Hematopoietic multipotent progenitor cell treated with erythropoietin and hydrocortisone succinate and interleukin-3 and kit ligand, for 6 days (in vitro differentiated cells): ENCODE measurements around the gene PALLD.
"Not testable (repeated sequence)": the region's sequence is repeated elsewhere in the genome, so short reads cannot be mapped to it uniquely, and the experiment has no call there.

ENCODE experiments used
- DNase-seq: peaks from one replicate; pipeline ENCODE4 v3.0.0-alpha.2; 2015

Gene PALLD

DNA sequence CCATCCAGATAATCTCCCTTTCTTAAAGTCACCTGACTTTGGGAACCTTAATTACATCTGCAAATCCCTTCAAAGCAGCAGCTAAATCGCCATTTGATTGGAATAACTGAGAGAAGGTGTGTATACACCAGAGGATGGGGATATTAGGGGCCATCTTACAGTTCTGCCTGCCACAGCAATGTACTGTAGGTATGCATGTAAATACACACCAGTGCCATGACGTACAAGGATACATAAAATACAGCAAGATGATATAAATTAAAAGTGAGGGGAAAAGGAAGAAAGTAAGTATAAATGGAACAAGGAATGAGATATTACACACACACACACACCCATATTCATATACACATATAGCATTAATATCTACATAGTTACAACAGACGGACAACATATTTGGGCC, 432.0 kb downstream of the PALLD start:
- DNase-seq = no peak

- no peak for DNase-seq
Measured at GRCh38 chr4:168930413-168931196, 433.8 kb downstream of the PALLD start.

DNA sequence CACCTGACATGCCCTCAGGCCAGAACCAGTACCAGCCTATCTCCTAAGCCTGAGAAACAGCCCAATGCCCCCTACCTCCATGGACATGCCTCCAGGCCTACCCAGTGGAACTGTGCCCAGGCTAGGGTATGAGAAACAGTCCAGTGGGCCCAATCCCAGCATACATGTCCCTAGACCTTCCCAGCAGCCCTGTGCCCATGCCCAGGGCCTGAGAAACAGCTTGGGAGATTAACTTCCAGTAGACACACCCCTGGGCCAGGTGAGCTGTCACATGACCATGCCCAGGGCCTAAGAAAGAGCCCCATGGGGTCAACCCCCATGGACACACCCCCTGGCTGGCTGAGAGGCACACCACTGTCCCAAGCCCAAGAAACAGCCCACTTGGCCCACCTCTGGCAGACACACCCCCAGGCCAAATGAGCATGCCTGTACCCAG, 434.4 kb downstream of the PALLD start:
- DNase-seq = no peak

GRCh38 chr4:168932138-168932537, 435.3 kb downstream of the PALLD start:
- no peak for DNase-seq

DNA sequence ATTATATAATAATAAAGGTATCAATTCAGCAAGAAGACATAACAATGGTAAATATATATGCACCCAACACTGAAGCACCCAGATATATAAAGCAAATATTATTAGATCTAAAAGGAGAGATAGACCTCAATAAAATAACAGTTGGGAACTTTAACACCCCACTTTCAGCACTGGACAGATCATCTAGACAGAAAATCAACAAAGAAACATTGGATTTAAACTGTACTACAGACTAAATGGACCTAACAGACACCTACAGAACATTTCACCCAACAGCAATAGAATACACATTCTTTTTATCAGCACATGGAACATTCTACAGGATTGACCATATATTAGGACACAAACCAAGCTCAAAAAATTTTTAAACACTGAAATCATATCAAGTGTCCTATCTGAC, 436.6 kb downstream of the PALLD start:
- no peak for DNase-seq

DNA sequence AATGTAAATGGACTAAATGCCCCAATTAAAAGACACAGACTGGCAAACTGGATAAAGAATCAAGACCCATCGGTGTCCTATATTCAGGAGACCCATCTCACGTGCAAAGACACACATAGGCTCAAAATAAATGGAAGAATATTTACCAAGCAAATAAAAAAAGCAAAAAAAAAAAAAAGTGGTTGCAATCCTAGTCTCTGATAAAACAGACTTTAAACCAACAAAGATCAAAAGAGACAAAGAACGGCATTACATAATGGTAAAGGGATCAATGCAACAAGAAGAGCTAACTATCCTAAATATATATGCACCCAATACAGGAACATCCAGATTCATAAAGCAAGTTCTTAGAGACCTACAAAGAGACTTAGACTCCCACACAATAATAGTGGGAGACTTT, 440.6 kb downstream of the PALLD start:
- DNase-seq = not testable (repeated sequence)

- DNase-seq = peak; percentile 32
Measured at GRCh38 chr4:168942985-168943384, 446.1 kb downstream of the PALLD start.

- DNase-seq = no peak
Measured at GRCh38 chr4:168945291-168945690, 448.4 kb downstream of the PALLD start.

GRCh38 chr4:168952821-168953246, 456.0 kb downstream of the PALLD start:
- DNase-seq = not testable (repeated sequence)

DNA sequence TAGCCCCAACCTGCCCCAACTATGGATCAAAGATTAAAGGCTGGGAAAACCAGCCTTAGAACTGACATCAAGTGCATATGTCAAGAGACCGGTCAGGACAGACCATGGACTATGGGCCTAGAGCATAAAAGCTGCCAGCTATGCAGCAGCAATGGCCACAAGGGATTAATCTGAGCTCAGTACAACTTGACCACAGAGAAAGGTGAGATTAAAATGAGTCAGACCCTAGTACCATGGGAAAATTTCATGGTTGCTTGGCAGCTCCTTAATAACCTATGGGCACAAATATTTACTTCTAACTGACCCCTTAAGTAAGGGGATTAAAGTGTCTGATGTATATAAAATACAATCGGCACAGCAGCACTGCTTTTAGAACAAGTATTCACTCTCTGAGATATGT, 458.8 kb downstream of the PALLD start:
- DNase-seq = no peak

- DNase-seq = no peak
Measured at GRCh38 chr4:168960716-168961115, 463.9 kb downstream of the PALLD start.

DNA sequence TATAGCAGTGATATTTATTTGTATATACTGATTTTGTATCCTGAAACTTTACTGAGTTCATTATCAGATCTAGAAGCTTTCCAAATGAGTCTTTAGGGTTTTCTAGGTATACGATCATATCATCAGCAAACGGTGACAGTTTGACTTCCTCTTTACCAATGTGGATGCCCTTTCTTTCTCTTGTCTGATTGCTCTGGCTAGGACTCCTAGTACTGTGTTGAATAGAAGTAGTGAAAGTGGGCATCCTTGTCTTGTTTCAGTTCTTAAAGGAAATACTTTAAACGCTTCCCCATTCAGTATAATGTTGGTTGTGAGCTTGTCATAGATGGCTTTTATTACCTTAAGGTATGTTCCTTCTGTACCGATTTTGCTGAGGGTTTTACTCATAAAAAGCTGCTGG, 475.7 kb downstream of the PALLD start:
- DNase-seq = no peak
